Hematopoietic multipotent progenitor cell treated with erythropoietin and hydrocortisone succinate and interleukin-3 and kit ligand, for 8 days (in vitro differentiated cells): ENCODE results near the gene UTP15.

ENCODE experiments used
- DNase-seq: peaks from one replicate; pipeline ENCODE4 v3.0.0-alpha.2; 2015

The UTP15 gene

GRCh38 chr5:73565139-73565968, at the start of gene UTP15, which contains the start of gene ANKRA2:
TSS of gene UTP15 (plus strand) at chr5:73565743. CDS start at chr5:73567345, 1,602 bp downstream.
TSS of gene ANKRA2 (minus strand) at chr5:73565639. CDS start at chr5:73562881, 2,758 bp downstream.
- peak; percentile 98 for DNase-seq

GRCh38 chr5:73519531-73520283, 45.8 kb upstream of the UTP15 start:
- DNase-seq = peak; percentile 86

- no peak for DNase-seq
Measured at GRCh38 chr5:73522989-73523388, 42.6 kb upstream of the UTP15 start.

- no peak for DNase-seq
Measured at GRCh38 chr5:73523861-73524260, 41.7 kb upstream of the UTP15 start.

- no peak for DNase-seq
Measured at GRCh38 chr5:73525606-73526203, 39.8 kb upstream of the UTP15 start.

- no peak for DNase-seq
Measured at GRCh38 chr5:73528248-73528647, 37.3 kb upstream of the UTP15 start.

GRCh38 chr5:73529081-73529480, 36.5 kb upstream of the UTP15 start:
- DNase-seq = no peak

GRCh38 chr5:73531356-73531755, 34.2 kb upstream of the UTP15 start:
- DNase-seq = no peak

- DNase-seq = no peak
Measured at GRCh38 chr5:73532195-73532594, 33.3 kb upstream of the UTP15 start.

- no peak for DNase-seq
Measured at GRCh38 chr5:73534011-73534644, 31.4 kb upstream of the UTP15 start.

- no peak for DNase-seq
Measured at GRCh38 chr5:73534971-73535370, 30.6 kb upstream of the UTP15 start.

GRCh38 chr5:73539730-73540129, 25.8 kb upstream of the UTP15 start:
- no peak for DNase-seq

- no peak for DNase-seq
Measured at GRCh38 chr5:73540192-73540591, 25.4 kb upstream of the UTP15 start.

- DNase-seq = no peak
Measured at GRCh38 chr5:73542020-73542419, 23.5 kb upstream of the UTP15 start.

GRCh38 chr5:73544429-73545402, 20.8 kb upstream of the UTP15 start:
- no peak for DNase-seq

GRCh38 chr5:73545403-73545779, 20.2 kb upstream of the UTP15 start:
- no peak for DNase-seq

GRCh38 chr5:73550016-73550415, 15.5 kb upstream of the UTP15 start:
- no peak for DNase-seq

- DNase-seq = no peak
Measured at GRCh38 chr5:73552642-73553041, 12.9 kb upstream of the UTP15 start.

GRCh38 chr5:73558950-73559349, 6.6 kb upstream of the UTP15 start:
- no peak for DNase-seq

GRCh38 chr5:73564018-73564417, 1.5 kb upstream of the UTP15 start:
- no peak for DNase-seq

GRCh38 chr5:73564675-73565074, 868 bp upstream of the UTP15 start:
- DNase-seq = peak; percentile 81

GRCh38 chr5:73565969-73566547, 515 bp downstream of the UTP15 start:
- DNase-seq = peak; percentile 37
